ENCODE data around the gene JAK2. TPM values are rescaled to one million over a fixed set of nuclear protein-coding genes. Genes with fewer than 3 reads are reported as not detected.

The JAK2 gene
- total RNA-seq, 2 experiments from 2014 or later = 53.4 to 55.4 TPM

DNA sequence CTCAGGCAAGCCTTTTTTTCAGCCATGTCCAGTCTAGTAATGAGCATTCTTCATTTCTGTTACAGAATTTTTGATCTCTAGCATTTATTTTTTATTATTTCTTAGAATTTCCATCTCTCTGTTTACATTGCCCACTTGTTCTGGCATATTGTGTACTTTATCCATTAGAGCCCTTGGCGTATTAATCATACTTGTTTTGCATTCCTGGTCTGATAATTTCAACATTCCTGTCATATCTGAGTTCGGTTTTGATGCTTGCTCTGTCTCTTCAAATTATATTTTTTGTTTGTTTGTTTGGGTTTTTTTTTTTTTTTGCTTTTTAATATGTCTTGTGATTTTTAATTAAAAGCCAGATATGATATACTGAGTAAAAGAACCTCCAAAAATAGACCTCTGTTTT is 23.0 kb upstream of the JAK2 start:
- Mint-ChIP-seq H3K27me3 (no peaks in the 10 kb centered on the region), H3K4me3 (no peak overlapping the region)

DNA sequence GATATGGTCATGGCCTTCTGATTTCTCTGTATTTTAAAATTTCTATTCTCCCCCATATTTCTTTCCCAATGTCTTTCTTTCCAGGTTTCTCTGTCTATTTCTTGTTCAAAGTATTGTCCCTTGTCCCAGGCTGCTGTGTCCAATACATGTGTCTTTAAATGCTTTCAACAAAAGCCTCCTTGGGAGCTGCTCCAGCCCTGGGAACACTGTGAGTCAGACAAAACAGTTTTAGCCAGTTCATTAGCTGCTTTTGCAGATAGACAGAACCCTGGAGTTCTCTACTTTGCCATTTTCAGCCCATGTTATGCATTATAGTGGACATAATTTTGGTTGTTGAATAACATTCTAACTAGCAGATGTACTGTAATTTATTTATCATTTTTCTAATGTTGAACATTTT is 20.5 kb upstream of the JAK2 start:
- no peak for DNase-seq
- Mint-ChIP-seq H3K9me3 (peaks cover 19% of the 10 kb centered on the region), H3K4me1 (peaks cover 49% of the 10 kb centered on the region), H3K27ac (no peak overlapping the region), H3K4me3 (no peak overlapping the region), H3K27me3 (no peaks in the 10 kb centered on the region), H3K36me3 (ENCODE audit: low read depth) (peaks cover 22% of the 10 kb centered on the region)
- CTCF ChIA-PET = interaction anchor here (1.0 kb wide), 1 partner anchor 27 kb away, joined by 5 read pairs; no protein-coding TSS in a partner anchor
- POLR2A ChIA-PET = no interaction called here

More for the DNA sequence above, 23.0 kb upstream of the JAK2 start:
- Mint-ChIP-seq H3K4me1 (peaks cover 33% of the 10 kb centered on the region), H3K27ac (no peak overlapping the region), H3K9me3 (peaks cover 19% of the 10 kb centered on the region), H3K36me3 (ENCODE audit: low read depth) (peaks cover 22% of the 10 kb centered on the region)
- no peak for DNase-seq
- ChIA-PET POLR2A (no interaction called here), CTCF (interaction anchor here (1.3 to 1.6 kb wide), 2 partner anchors 8 to 21 kb away, joined by 3 to 4 read pairs; no protein-coding TSS in a partner anchor)

DNA sequence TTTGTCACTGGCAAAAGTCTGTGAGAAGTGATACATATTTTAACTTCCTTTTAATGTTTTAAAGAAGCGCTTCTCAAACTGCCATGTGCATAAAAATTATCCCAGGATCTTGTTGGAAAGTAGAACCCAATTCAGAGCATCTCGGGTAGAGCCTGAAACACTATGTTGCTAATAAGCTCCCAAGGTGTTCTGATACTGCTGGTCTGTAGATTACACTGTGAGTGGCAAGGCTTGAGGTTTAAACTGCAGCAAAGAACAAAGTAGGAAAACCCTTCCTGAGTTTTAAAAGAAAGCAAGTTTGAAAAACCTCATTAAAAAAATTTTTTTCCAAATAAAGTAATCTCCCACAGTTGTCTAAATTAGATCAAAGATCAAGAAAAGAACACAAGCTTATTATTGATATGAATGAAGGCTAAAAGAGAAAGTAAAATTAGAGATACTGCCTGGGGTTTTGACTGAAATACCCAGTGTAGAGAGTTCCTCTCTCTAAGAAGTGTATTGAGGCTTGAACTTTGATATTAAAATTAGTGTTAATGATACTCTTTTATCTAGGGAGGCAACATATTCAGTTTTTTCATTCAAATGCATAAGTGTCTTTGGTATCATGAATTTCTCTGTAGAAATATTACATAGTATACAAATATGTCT is 19.8 kb upstream of the JAK2 start:
- Mint-ChIP-seq H3K27me3 (no peaks in the 10 kb centered on the region), H3K4me1 (peaks cover 54% of the 10 kb centered on the region), H3K36me3 (ENCODE audit: low read depth) (peaks cover 22% of the 10 kb centered on the region), H3K9me3 (peaks cover 19% of the 10 kb centered on the region), H3K4me3 (peak overlapping the region; percentile 0), H3K27ac (no peak overlapping the region)
- no peak for DNase-seq
- POLR2A ChIA-PET = no interaction called here
- CTCF ChIA-PET = interaction anchor here (1.0 kb wide), 1 partner anchor 27 kb away, joined by 5 read pairs; no protein-coding TSS in a partner anchor

DNA sequence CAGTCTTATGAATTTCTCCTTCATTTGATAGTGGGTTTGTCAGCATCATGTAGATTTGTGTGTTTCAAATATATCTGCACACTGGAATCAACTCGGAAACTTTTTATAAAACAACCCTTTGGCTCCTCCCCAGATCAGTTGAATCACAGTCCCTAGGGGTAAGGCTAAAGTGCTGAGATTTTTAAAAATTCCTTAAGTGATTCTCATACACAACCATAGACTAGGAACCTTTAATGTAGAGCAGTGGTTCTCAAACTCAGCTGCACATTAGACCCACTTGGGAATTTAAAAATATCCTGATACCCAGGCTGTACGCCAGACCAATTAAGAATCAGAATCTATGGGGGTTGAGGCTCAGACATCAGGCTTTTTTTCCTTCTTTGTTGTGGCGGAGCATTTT is 17.5 kb upstream of the JAK2 start:
- CTCF ChIA-PET = no interaction called here
- H3K36me3 Mint-ChIP-seq (ENCODE audit: low read depth) = peaks cover 19% of the 10 kb centered on the region
- no peak for DNase-seq
- H3K27me3 Mint-ChIP-seq = no peaks in the 10 kb centered on the region
- H3K27ac Mint-ChIP-seq = peak overlapping the region; percentile 32
- peaks cover 18% of the 10 kb centered on the region for H3K9me3 Mint-ChIP-seq
- no peak overlapping the region for H3K4me3 Mint-ChIP-seq
- POLR2A ChIA-PET = no interaction called here
- peaks cover 53% of the 10 kb centered on the region for H3K4me1 Mint-ChIP-seq

DNA sequence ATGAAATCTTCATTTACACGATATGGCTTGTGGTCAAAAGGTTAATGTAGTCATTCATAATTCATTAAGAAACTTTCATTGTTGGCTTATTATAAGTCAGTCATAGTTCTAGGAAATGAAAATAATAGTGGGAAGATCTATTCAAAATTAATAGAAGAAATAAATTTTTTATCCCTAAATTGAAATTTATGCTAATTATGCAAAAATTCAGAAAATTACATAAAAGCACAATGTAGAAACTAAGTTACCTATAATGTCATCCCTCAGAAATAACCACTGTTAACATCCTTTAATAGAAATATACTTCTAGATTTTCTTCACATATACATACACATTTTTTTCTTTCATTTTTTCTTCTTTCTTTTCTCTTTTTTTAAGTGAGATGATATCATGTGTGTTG is 15.9 kb upstream of the JAK2 start:
- POLR2A ChIA-PET = no interaction called here
- H3K4me1 Mint-ChIP-seq = peaks cover 44% of the 10 kb centered on the region
- peaks cover 6% of the 10 kb centered on the region for H3K36me3 Mint-ChIP-seq (ENCODE audit: low read depth)
- DNase-seq = no peak
- H3K27ac Mint-ChIP-seq = peak overlapping the region; percentile 4
- CTCF ChIA-PET = interaction anchor here (0.6 to 0.7 kb wide), 2 partner anchors 26 to 205 kb away, joined by 3 read pairs; no protein-coding TSS in a partner anchor
- no peaks in the 10 kb centered on the region for H3K27me3 Mint-ChIP-seq
- peaks cover 4% of the 10 kb centered on the region for H3K9me3 Mint-ChIP-seq
- H3K4me3 Mint-ChIP-seq = no peak overlapping the region

DNA sequence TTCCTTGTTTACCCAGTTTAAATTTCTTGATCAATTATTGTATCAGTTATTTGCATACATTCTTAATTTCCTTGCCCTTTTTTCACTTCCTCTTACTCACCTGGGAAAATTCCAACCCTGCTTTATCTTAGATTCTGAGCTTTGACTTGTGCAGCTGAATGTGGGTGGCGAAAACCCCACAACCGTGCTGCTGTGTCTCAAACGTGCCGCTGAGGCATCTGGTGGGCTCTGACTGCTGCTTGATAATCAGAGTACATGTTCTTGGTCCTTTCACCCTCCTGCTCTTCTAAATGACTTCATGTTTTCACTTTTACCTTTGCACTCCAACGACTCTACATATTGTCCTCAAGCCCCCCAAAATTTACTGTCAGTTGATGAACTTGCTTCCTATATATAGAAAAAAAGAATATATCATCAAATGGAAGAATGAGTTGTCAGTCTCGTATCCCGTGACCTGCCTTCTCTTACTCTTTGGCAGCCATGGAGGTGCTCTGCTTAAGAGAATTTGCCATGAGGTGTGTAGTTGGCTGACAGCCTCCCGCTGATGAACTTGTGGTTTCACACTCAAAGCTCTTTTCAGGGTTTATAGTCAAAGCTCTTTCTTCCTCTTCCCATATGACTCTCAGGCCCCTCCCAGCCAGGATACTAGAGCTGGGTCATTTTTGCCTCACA is 14.0 kb upstream of the JAK2 start:
- no peak overlapping the region for H3K4me3 Mint-ChIP-seq
- H3K27ac Mint-ChIP-seq = no peak overlapping the region
- CTCF ChIA-PET = interaction anchor here (0.6 to 0.8 kb wide), 2 partner anchors 12 to 88 kb away, joined by 3 read pairs; no protein-coding TSS in a partner anchor
- no peaks in the 10 kb centered on the region for H3K36me3 Mint-ChIP-seq (ENCODE audit: low read depth)
- H3K4me1 Mint-ChIP-seq = peaks cover 31% of the 10 kb centered on the region
- H3K27me3 Mint-ChIP-seq = no peaks in the 10 kb centered on the region
- H3K9me3 Mint-ChIP-seq = no peaks in the 10 kb centered on the region
- POLR2A ChIA-PET = interaction anchor here (0.6 to 1.0 kb wide), 5 partner anchors 14 to 831 kb away, joined by 3 to 7 read pairs (median 4); partner anchors contain the start of gene JAK2
- DNase-seq = peak; percentile 54

DNA sequence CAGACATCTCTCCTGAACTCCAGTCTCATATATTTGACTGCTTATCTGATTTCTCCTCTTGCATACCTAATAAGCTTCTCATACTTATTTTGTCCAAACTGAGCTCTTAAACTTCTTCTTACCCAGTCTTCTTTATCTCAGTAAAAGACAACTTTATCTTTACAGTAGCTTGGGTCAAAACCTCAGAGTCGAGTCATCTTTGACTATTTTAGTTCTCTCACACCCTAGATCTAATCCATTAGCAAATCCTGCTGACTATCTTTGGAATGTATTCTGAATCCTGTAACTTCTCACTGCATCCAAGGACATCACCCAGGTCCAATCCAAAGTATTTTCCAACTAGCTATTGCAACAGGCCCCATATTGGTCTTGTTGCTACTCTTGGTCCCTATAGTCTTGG is 11.8 kb upstream of the JAK2 start:
- Mint-ChIP-seq H3K4me3 (no peak overlapping the region), H3K9me3 (no peaks in the 10 kb centered on the region), H3K27me3 (no peaks in the 10 kb centered on the region), H3K27ac (no peak overlapping the region), H3K36me3 (ENCODE audit: low read depth) (no peaks in the 10 kb centered on the region), H3K4me1 (peaks cover 19% of the 10 kb centered on the region)
- ChIA-PET POLR2A (no interaction called here), CTCF (interaction anchor here (1.0 to 1.4 kb wide), 4 partner anchors 9 to 21 kb away, joined by 3 to 6 read pairs (median 3); no protein-coding TSS in a partner anchor)
- DNase-seq = no peak

DNA sequence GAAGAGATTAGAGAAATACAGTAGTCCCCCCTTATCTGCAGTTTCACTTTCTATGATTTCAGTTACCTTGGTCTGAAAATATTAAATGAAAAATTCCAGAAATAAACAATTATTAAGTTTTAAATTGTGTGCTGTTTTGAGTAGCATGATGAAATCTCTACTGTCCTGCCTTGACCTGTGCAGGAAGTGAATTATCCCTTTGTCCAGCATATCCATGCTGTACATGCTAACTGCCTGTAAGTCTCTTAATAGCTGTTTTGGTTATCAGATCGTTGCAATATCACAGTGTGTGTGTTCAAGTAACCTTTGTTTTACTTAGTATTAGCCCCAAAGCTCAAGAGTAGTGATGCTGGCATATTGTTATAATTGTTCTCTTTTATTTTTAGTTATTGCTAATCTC is 11.2 kb upstream of the JAK2 start:
- no peaks in the 10 kb centered on the region for H3K9me3 Mint-ChIP-seq
- ChIA-PET CTCF (interaction anchor here (1.3 kb wide), 1 partner anchor 16 kb away, joined by 3 read pairs; no protein-coding TSS in a partner anchor), POLR2A (no interaction called here)
- no peak for DNase-seq
- no peak overlapping the region for H3K27ac Mint-ChIP-seq
- H3K4me3 Mint-ChIP-seq = no peak overlapping the region
- no peaks in the 10 kb centered on the region for H3K27me3 Mint-ChIP-seq
- peaks cover 17% of the 10 kb centered on the region for H3K4me1 Mint-ChIP-seq
- no peaks in the 10 kb centered on the region for H3K36me3 Mint-ChIP-seq (ENCODE audit: low read depth)

DNA sequence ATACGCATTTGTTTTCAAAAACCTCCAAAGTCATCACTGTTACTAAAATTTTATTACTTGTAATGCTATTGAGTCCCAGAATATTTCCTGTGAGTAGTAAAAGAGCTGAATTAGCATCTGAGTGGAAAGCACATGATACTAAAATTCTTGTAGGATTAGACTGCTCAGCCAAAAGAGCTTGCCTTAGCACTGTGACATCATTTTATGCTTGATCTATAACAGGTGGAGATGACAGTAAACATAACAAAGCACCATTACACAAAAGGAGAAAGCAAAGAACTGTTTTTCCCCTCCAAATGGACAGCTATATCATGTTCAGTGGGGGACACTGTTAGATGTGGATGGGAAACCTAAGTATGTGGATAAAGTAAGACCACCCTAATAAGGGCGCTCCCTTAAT is 5.8 kb upstream of the JAK2 start:
- H3K4me3 Mint-ChIP-seq = no peak overlapping the region
- POLR2A ChIA-PET = no interaction called here

DNA sequence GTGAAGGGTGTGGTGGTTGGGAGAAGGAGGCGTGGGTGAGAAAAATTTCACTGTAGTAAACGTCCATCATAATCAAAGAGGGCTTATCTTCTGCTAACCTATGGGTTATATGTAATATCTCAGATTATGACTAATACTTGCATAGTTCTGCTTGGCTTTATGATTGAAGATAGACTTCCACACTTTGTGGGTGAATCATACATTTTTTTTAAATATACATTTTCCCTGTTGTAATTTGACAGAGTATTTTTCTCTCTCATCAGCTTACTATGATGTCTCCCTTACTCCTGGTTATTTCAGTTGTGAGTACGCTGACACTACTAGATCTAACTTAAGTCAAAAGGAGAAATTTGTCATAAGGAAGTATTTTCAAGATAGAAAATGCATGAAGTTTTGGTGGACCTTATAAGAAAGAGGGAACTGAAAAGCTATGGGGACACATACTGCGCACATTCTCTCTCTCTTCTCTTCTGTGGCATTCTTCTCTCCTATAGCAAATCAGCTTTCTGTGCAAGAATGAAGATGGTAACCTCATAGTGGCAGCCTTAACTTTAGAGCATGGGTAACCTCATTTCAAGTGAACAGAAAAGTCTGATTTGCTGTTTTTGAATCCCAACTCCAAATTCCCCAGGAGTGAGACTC is 4.9 kb upstream of the JAK2 start:
- peaks cover 47% of the 10 kb centered on the region for H3K4me1 Mint-ChIP-seq
- no peaks in the 10 kb centered on the region for H3K27me3 Mint-ChIP-seq
- no peak overlapping the region for H3K4me3 Mint-ChIP-seq
- ChIA-PET CTCF (interaction anchor here (1.6 kb wide), 1 partner anchor 42 kb away, joined by 4 read pairs; no protein-coding TSS in a partner anchor), POLR2A (no interaction called here)
- no peak overlapping the region for H3K27ac Mint-ChIP-seq
- DNase-seq = no peak
- no peaks in the 10 kb centered on the region for H3K9me3 Mint-ChIP-seq
- H3K36me3 Mint-ChIP-seq (ENCODE audit: low read depth) = peaks cover 4% of the 10 kb centered on the region

More for the DNA sequence above, 5.8 kb upstream of the JAK2 start:
- Mint-ChIP-seq H3K4me1 (peaks cover 47% of the 10 kb centered on the region), H3K36me3 (ENCODE audit: low read depth) (peaks cover 4% of the 10 kb centered on the region), H3K27me3 (no peaks in the 10 kb centered on the region), H3K27ac (no peak overlapping the region), H3K9me3 (no peaks in the 10 kb centered on the region)
- DNase-seq = no peak
- CTCF ChIA-PET = interaction anchor here (1.6 kb wide), 1 partner anchor 41 kb away, joined by 4 read pairs; no protein-coding TSS in a partner anchor

DNA sequence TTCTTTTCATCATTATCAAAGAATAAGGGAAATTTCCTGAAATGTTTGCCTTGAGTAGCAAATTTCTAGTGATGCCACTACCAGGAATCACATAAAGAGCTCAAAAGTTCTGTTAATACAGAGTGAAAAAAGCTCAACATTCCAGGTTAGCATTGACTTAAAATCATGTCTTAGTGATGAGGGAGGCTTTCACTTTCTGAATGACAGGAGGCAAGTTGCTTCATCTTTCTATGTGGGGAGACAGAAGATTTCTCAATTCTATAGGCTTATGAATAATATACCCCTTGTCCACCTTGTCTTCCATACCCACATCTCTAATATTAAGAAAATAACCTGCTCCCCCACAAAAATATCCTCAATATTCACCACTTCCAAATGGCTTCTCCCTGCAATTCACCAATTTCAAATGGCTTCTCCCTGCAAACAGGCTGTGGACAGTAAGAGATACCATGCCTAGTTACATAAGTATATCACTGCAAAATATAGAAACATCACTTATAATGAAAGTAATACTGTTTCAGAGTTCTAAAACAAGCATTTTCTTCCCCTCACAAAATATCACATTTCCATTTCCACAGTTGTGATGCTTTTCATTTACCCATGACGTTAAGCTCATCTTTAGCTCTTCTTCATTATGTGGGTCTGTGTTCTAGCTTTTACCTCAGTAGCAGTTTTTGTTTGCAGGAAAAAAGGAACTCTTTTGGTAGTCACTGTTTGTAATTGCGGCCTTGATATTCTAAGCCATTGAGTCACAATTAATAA is 2.2 kb upstream of the JAK2 start:
- no peak for DNase-seq
- Mint-ChIP-seq H3K27ac (peak overlapping the region; percentile 97), H3K36me3 (ENCODE audit: low read depth) (peaks cover 20% of the 10 kb centered on the region), H3K27me3 (no peaks in the 10 kb centered on the region), H3K4me1 (peaks cover 51% of the 10 kb centered on the region), H3K9me3 (no peaks in the 10 kb centered on the region), H3K4me3 (no peak overlapping the region)
- CTCF ChIA-PET = interaction anchor here (0.9 to 2.2 kb wide), 7 partner anchors 10 to 440 kb away, joined by 3 to 7 read pairs (median 4); no protein-coding TSS in a partner anchor
- POLR2A ChIA-PET = interaction anchor here (0.7 kb wide), 1 partner anchor 190 kb away, joined by 3 read pairs; no protein-coding TSS in a partner anchor

DNA sequence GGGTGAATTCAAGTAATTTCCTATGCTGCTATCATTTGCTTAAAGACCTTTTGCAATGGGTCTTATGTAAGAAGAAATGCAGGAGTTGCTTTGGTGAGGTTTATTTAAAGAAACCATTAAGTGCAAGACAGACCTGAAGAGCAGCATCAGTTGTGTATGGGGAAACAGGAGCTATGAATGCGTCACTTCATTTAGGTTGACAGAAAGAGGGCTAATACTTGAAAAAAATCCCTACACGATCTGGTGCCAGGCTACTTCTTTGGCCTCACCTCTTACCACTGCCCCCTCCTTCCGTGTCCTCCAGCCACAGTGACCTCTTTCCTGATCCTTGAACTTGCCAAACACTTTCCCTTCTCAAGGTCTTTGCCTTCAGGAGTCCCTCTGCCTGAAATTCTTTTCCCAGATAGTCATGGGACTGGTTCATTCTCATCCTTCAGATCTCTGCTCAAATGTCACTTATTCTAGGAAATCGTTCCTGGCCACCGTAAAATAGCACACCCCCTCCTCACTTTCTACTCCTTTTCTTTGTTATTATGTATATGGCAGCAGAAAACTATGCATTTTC is 1.4 kb upstream of the JAK2 start:
- CTCF ChIA-PET = interaction anchor here (1.4 to 2.2 kb wide), 3 partner anchors 12 to 224 kb away, joined by 3 to 7 read pairs (median 4); no protein-coding TSS in a partner anchor
- POLR2A ChIA-PET = no interaction called here

More for the DNA sequence above, 1.4 kb upstream of the JAK2 start:
- Mint-ChIP-seq H3K27me3 (no peaks in the 10 kb centered on the region), H3K27ac (peak overlapping the region; percentile 97), H3K9me3 (no peaks in the 10 kb centered on the region), H3K36me3 (ENCODE audit: low read depth) (peaks cover 20% of the 10 kb centered on the region), H3K4me1 (peaks cover 47% of the 10 kb centered on the region), H3K4me3 (no peak overlapping the region)
- no peak for DNase-seq
